Activated naive CD8-positive, alpha-beta T cell treated with anti-CD3 and anti-CD28 coated beads, Interleukin-2, amount 50 U/mL, for 24 hours (primary cell): ENCODE measurements around the gene PROM1.

Source experiments
- ATAC-seq: fragments of 150-1000 bp; cut with Tn5 transposase; one replicate; pipeline ENCODE4 v1.10.0; 2021
- DNase-seq: peaks from one replicate; pipeline ENCODE4 v3.0.0; 2021
- H3K27ac Mint-ChIP-seq: one replicate; pipeline ENCODE4 v1.8.0; 2021; ENCODE audit warnings: mild to moderate bottlenecking, mixed read lengths
- H3K27me3 Mint-ChIP-seq: one replicate; pipeline ENCODE4 v1.8.0; 2021; ENCODE audit warnings: mixed read lengths
- H3K36me3 Mint-ChIP-seq: one replicate; pipeline ENCODE4 v1.8.0; 2021; ENCODE audit warnings: low read depth, mixed read lengths
- H3K4me1 Mint-ChIP-seq: one replicate; pipeline ENCODE4 v1.8.0; 2021; ENCODE audit warnings: mixed read lengths
- H3K4me3 Mint-ChIP-seq: one replicate; pipeline ENCODE4 v1.8.0; 2021; ENCODE audit warnings: mild to moderate bottlenecking, moderate library complexity, mixed read lengths
- H3K9me3 Mint-ChIP-seq: one replicate; pipeline ENCODE4 v1.8.0; 2021; ENCODE audit warnings: mixed read lengths

The PROM1 gene

GRCh38 chr4:15983610-15984009, 100.2 kb downstream of the PROM1 start:
- no peak overlapping the region for H3K27ac Mint-ChIP-seq
- no peak for DNase-seq

DNA sequence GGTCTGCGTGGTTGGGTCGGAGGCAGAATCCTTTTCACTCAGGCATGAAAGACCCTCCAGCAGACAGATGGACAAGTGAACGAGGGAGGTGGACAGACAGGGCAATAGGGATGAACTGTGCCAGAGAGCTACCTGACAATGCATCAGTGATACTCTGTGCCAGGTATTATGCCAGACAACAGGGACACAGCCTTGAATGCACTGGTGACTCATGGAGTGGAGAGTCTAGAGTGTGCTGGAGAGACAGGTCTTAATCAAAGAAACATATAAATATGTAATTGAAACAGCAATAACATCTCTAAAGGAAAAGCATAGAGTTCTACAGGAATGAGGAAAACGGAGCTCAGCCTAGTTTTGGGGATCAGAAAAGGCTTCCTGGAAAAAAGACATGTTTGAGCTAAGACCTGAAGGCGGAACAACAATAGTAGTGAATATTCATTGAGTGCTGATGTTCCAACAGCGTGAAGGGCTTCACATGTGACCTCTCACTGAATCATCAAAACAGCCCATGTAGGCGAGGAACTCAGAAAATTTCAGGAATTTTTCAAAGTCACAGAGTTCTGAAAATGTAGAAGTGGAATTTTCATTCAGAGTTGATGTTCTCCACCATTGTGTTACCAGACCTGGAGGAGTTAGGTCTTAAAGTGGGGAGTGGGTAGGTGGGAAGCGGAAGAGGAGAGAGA, 100.8 kb downstream of the PROM1 start:
- H3K27me3 Mint-ChIP-seq = peaks cover 6% of the 10 kb centered on the region
- no peak for DNase-seq
- H3K4me1 Mint-ChIP-seq = no peaks in the 10 kb centered on the region
- H3K4me3 Mint-ChIP-seq = no peak overlapping the region
- H3K36me3 Mint-ChIP-seq = no peaks in the 10 kb centered on the region
- no peak for ATAC-seq
- H3K27ac Mint-ChIP-seq = no peak overlapping the region
- H3K9me3 Mint-ChIP-seq = no peaks in the 10 kb centered on the region

More at GRCh38 chr4:15983610-15984009, 100.2 kb downstream of the PROM1 start:
- no peaks in the 10 kb centered on the region for H3K9me3 Mint-ChIP-seq
- no peak overlapping the region for H3K4me3 Mint-ChIP-seq
- ATAC-seq = no peak
- peaks cover 7% of the 10 kb centered on the region for H3K27me3 Mint-ChIP-seq
- H3K4me1 Mint-ChIP-seq = no peaks in the 10 kb centered on the region
- no peaks in the 10 kb centered on the region for H3K36me3 Mint-ChIP-seq

GRCh38 chr4:15976456-15977447, 107.1 kb downstream of the PROM1 start:
- Mint-ChIP-seq H3K4me3 (no peak overlapping the region), H3K27me3 (peaks cover 6% of the 10 kb centered on the region), H3K36me3 (no peaks in the 10 kb centered on the region), H3K4me1 (no peaks in the 10 kb centered on the region), H3K9me3 (no peaks in the 10 kb centered on the region), H3K27ac (no peak overlapping the region)
- no peak for DNase-seq
- ATAC-seq = no peak

DNA sequence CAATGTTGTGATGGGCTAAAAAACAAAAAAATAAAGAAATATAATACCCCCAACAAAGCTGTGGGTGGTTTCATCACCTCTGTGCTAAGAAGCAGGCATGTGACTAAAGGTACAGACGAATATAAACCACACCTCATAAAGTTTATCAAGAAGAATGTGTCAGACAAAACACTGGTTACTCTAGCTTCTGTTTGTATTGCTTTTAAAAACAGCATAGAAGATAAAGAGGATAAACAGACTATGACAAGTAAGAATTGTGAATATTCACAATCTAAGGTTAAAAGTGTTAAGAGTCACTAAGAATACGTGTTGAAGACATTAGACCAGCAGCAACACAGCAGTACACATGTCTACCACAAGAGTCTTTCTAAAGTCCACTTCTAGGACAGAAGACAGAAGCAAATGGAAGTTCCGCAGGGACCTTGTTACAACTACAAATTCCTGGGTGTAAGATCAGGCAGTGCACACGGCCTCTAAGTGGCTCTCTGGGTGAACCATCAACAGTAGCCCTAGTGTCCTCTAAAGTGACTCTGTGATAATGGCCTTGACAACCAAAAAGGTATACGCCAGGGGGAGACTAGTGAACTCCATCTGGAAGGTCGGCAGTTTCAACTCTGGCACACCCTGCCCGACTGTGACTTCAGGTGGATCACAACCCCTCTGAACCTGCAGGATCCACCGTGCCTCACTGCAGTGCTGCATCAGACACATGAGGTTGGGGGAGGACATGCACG, 112.6 kb downstream of the PROM1 start:
- H3K36me3 Mint-ChIP-seq = no peaks in the 10 kb centered on the region
- no peak overlapping the region for H3K4me3 Mint-ChIP-seq
- no peak overlapping the region for H3K27ac Mint-ChIP-seq
- DNase-seq (no peak), ATAC-seq (no peak)
- no peaks in the 10 kb centered on the region for H3K4me1 Mint-ChIP-seq
- peaks cover 7% of the 10 kb centered on the region for H3K27me3 Mint-ChIP-seq
- peaks cover 2% of the 10 kb centered on the region for H3K9me3 Mint-ChIP-seq

DNA sequence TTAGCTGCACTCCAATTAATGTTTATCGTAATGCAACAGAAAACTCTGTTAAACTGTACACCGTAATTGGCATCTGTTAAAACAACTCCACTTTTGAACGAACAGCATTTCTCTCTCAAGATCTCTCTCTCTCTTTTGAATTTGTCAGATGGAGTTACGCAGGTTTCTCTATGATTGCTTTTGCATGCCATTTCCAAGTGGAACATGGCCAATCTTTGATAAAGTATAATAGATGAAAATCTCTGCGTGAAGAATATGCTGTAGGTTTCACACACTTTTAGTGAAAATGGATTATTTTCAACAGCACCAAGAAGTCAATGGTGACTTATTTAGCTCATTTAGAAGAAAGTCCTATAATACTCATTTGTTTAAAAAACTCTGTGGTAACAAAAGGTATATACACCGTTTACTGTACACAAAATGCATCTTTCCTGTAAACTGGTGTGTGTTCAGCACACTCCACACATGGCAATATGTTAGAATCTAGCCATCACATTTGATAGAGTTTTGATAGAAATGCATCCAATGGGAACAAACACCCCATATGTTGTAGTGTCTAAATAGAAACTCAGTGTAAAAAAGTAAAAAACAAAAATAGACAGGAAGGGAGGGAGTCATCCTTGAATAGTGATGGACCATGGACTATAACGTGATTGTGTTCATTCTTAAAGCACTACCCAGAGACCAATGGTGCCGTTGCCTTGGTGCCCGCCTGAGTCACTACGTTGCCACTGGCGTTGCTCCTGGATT, 115.1 kb downstream of the PROM1 start:
- H3K4me3 Mint-ChIP-seq = no peak overlapping the region
- no peak for ATAC-seq

DNA sequence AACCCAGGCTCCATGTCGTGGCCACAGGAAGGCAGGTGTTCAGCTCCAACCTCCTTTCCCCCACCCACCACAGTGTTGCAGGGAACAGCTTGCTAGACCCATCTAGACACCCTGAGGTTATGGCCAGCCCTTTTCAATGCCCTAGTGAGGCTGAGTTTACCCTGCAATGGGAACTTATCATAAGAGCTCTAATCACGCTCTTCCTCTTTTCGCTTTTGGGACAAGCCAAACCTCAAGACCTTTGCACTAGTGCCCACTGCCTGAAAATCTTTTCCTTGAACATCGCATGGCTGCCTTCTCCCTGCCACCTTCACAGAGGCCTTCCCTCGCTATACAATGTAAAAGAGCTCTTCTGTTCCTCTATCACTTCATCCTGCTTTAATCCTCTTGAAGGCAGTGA, 118.5 kb downstream of the PROM1 start:
- H3K4me1 Mint-ChIP-seq = peaks cover 38% of the 10 kb centered on the region
- H3K4me3 Mint-ChIP-seq = no peak overlapping the region
- peaks cover 8% of the 10 kb centered on the region for H3K27me3 Mint-ChIP-seq
- no peak overlapping the region for H3K27ac Mint-ChIP-seq
- peaks cover 4% of the 10 kb centered on the region for H3K9me3 Mint-ChIP-seq
- no peak for ATAC-seq
- DNase-seq = no peak
- no peaks in the 10 kb centered on the region for H3K36me3 Mint-ChIP-seq

More for the DNA sequence above, 115.1 kb downstream of the PROM1 start:
- peaks cover 9% of the 10 kb centered on the region for H3K4me1 Mint-ChIP-seq
- H3K36me3 Mint-ChIP-seq = no peaks in the 10 kb centered on the region
- H3K27me3 Mint-ChIP-seq = peaks cover 8% of the 10 kb centered on the region
- H3K27ac Mint-ChIP-seq = no peak overlapping the region
- no peak for DNase-seq
- peaks cover 4% of the 10 kb centered on the region for H3K9me3 Mint-ChIP-seq

DNA sequence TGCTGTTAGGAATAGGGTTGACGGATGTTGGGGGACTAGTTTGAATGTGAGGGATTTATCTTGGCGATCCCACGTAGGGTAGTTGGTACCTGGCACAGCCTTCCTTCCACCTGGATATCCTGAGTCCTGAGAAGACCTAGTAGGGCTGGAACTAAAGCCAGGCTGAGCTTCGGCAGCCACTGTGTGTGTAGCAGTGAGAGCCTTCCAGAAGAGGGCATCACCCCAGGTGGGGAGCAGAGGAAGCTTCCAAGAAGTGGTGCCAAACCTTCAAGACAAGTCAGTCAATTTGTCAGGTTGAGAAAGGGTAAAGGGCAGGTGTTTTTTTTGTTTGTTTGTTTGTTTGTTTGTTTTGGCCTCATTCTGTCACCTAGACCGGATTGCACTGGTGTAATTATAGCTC, 119.7 kb downstream of the PROM1 start:
- H3K36me3 Mint-ChIP-seq = no peaks in the 10 kb centered on the region
- H3K27me3 Mint-ChIP-seq = peaks cover 8% of the 10 kb centered on the region

GRCh38 chr4:15963576-15963975, 120.2 kb downstream of the PROM1 start:
- no peaks in the 10 kb centered on the region for H3K36me3 Mint-ChIP-seq
- H3K27me3 Mint-ChIP-seq = peaks cover 6% of the 10 kb centered on the region
- H3K4me1 Mint-ChIP-seq = peaks cover 47% of the 10 kb centered on the region
- H3K27ac Mint-ChIP-seq = peak overlapping the region; percentile 91
- H3K9me3 Mint-ChIP-seq = peaks cover 4% of the 10 kb centered on the region
- ATAC-seq = peak; percentile 92
- H3K4me3 Mint-ChIP-seq = peak overlapping the region; percentile 73
- peak; percentile 77 for DNase-seq

More for the DNA sequence above, 119.7 kb downstream of the PROM1 start:
- Mint-ChIP-seq H3K9me3 (peaks cover 4% of the 10 kb centered on the region), H3K27ac (peak overlapping the region; percentile 67), H3K4me3 (no peak overlapping the region), H3K4me1 (peaks cover 41% of the 10 kb centered on the region)
- no peak for ATAC-seq
- no peak for DNase-seq

DNA sequence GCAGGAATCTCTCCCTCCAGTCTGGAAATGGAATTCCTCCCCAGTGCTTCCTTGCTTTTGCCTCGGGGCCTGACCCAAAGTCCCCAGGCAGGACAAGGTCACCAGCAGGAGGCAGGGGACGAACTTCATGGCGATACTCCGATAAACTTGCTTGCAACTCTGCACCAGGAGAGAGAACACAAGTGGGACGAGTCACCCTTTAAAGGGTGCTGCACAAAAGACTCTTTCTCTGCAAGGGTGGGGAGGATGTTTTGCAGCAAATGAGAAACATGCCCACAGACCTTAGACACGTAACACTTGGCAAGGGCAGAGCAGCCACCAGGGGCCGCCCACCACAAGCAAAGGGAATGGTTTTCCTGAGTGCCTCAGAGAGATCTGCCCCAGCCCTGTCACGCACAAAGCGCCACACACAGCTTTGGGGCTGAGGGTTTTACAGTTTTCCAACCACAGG, 120.8 kb downstream of the PROM1 start, which contains the start of gene FGFBP2:
TSS of gene FGFBP2 (minus strand) at position 175 of the 451 bp plus-strand sequence. CDS start at position 129, 46 bp downstream.
- H3K4me1 Mint-ChIP-seq = peaks cover 51% of the 10 kb centered on the region
- H3K4me3 Mint-ChIP-seq = peak within 1 kb of the TSS; percentile 73
- H3K9me3 Mint-ChIP-seq = peaks cover 4% of the 10 kb centered on the region
- H3K27ac Mint-ChIP-seq = peak within 1 kb of the TSS; percentile 91
- no peaks in the 10 kb centered on the region for H3K36me3 Mint-ChIP-seq
- ATAC-seq = peak; percentile 86
- peaks cover 6% of the 10 kb centered on the region for H3K27me3 Mint-ChIP-seq
- DNase-seq = peak; percentile 78

DNA sequence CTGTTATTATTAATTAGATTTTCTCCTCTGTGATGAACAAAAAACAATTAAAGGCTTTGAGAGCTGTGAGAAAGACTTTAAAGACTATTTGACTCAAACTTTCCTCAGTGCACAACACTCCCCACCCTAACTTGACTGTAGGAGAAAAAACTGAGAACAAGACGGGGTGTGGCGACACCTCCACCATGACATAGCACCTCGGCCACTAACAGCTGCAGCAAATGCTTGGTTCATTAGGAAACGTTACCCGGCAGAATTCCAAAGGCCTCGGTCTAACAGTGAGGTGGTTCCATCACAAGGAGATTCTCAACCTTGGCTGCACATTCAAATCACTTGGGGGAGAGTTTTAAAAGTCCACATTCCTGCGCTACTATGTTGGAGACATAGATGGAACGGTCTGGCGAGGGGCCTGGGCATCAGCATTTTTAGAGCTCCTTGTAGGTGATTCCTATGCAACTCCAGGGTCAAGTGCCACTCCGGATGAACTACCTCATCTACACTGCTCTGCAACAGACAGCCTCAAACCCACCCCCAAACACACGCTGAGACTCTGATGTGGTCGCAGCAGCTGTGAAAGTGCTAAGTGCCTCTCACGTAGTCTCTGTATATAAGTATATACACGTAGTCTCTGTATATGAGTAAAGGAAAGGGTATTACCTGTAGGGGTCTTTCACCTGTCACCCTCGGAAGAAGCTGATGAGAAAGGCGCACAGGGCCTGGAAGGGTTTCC, 121.9 kb downstream of the PROM1 start:
- peaks cover 6% of the 10 kb centered on the region for H3K27me3 Mint-ChIP-seq
- H3K27ac Mint-ChIP-seq = peak overlapping the region; percentile 29
- DNase-seq (peak; percentile 27), ATAC-seq (no peak)
- H3K36me3 Mint-ChIP-seq = no peaks in the 10 kb centered on the region
- peaks cover 51% of the 10 kb centered on the region for H3K4me1 Mint-ChIP-seq
- H3K4me3 Mint-ChIP-seq = peak overlapping the region; percentile 73
- peaks cover 4% of the 10 kb centered on the region for H3K9me3 Mint-ChIP-seq

DNA sequence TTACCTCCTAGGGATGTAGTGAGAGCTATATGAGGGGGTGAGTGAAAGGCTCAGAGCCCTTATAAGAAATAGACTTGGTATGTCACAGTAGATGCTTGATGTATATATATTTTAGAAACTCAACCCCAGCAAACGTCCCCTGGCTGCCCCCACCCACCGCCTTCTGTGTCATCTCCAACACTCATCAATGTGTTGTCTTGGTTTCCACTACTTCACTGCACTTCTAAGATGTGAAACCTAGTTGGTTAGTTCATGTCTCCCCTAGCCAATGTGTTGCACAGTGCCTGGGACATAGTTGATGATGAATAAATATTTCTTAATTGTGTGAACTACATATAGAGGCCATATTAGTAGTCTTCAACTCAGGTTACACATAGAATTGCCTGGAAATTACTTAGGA, 125.3 kb downstream of the PROM1 start:
- H3K36me3 Mint-ChIP-seq = peaks cover 2% of the 10 kb centered on the region
- no peaks in the 10 kb centered on the region for H3K27me3 Mint-ChIP-seq
- peaks cover 5% of the 10 kb centered on the region for H3K9me3 Mint-ChIP-seq
- H3K4me1 Mint-ChIP-seq = peaks cover 41% of the 10 kb centered on the region
- H3K4me3 Mint-ChIP-seq = no peak overlapping the region
- H3K27ac Mint-ChIP-seq = no peak overlapping the region
- ATAC-seq (peak; percentile 45), DNase-seq (peak; percentile 32)

GRCh38 chr4:15956179-15956850, 127.5 kb downstream of the PROM1 start:
- Mint-ChIP-seq H3K4me1 (peaks cover 20% of the 10 kb centered on the region), H3K27ac (no peak overlapping the region), H3K36me3 (peaks cover 2% of the 10 kb centered on the region), H3K27me3 (no peaks in the 10 kb centered on the region), H3K4me3 (no peak overlapping the region), H3K9me3 (peaks cover 5% of the 10 kb centered on the region)
- ATAC-seq (peak; percentile 76), DNase-seq (peak; percentile 88)

- Mint-ChIP-seq H3K36me3 (peaks cover 2% of the 10 kb centered on the region), H3K27me3 (no peaks in the 10 kb centered on the region)
- ATAC-seq = no peak
Measured at GRCh38 chr4:15955670-15956069, 128.2 kb downstream of the PROM1 start.

More at GRCh38 chr4:15955670-15956069, 128.2 kb downstream of the PROM1 start:
- no peak overlapping the region for H3K27ac Mint-ChIP-seq
- peaks cover 15% of the 10 kb centered on the region for H3K4me1 Mint-ChIP-seq
- no peak for DNase-seq
- H3K9me3 Mint-ChIP-seq = peaks cover 5% of the 10 kb centered on the region
- no peak overlapping the region for H3K4me3 Mint-ChIP-seq
